NB4 (cell line): ENCODE results near the gene ADAM11.

ENCODE experiments used
- DNase-seq: peaks from one replicate; pipeline ENCODE4 v3.0.0; 2010; ENCODE audit warnings: low read depth
- H3K4me3 ChIP-seq: one replicate; pipeline ENCODE4 v1.5.1; 2011; ENCODE audit warnings: mild to moderate bottlenecking, low read depth, low read length, moderate library complexity
- CTCF ChIP-seq: IDR thresholded peaks from one replicate; pipeline ENCODE4 v1.5.1; 2012; ENCODE audit warnings: low read depth, low read length
- MAX ChIP-seq: IDR thresholded peaks from 2 replicates; pipeline ENCODE4 v1.6.1; 2011; ENCODE audit warnings: low read depth, low read length
- MYC ChIP-seq: IDR thresholded peaks from 2 replicates; pipeline ENCODE4 v1.6.1; 2011; ENCODE audit warnings: low read depth, low read length
- POLR2A ChIP-seq: IDR thresholded peaks from 2 replicates; pipeline ENCODE4 v1.6.1; 2011; ENCODE audit warnings: mild to moderate bottlenecking; ENCODE audit not compliant: insufficient read length; ENCODE audit errors: extremely low read depth

The ADAM11 gene

GRCh38 chr17:44760474-44761308 lies 1.9 kb downstream of the ADAM11 start:
- no peak overlapping the region for H3K4me3 ChIP-seq
- DNase-seq = no peak
- TF ChIP-seq CTCF (no peak), POLR2A (no peak), MAX (no peak), MYC (no peak)

- H3K4me3 ChIP-seq = no peak overlapping the region
- DNase-seq = no peak
- TF ChIP-seq MAX (no peak), MYC (no peak), CTCF (no peak), POLR2A (no peak)
Observed at GRCh38 chr17:44761932-44762810, 3.4 kb downstream of the ADAM11 start.

- no peak for TF ChIP-seq MYC
- TF ChIP-seq CTCF = no peak
- no peak for TF ChIP-seq POLR2A
- TF ChIP-seq MAX = no peak
- DNase-seq = no peak
- H3K4me3 ChIP-seq = no peak overlapping the region
Observed at GRCh38 chr17:44763170-44763569, 4.4 kb downstream of the ADAM11 start.

- H3K4me3 ChIP-seq = no peak overlapping the region
- no peak for TF ChIP-seq MYC
- TF ChIP-seq MAX = no peak
- no peak for TF ChIP-seq CTCF
Observed at GRCh38 chr17:44765965-44766364, 7.2 kb downstream of the ADAM11 start.

GRCh38 chr17:44766409-44767038 lies 7.7 kb downstream of the ADAM11 start:
- no peak for DNase-seq
- H3K4me3 ChIP-seq = no peak overlapping the region
- TF ChIP-seq CTCF (no peak), MYC (no peak), MAX (no peak), POLR2A (no peak)

More at GRCh38 chr17:44765965-44766364, 7.2 kb downstream of the ADAM11 start:
- no peak for DNase-seq
